ENCODE measurements around the gene SYNE1.
"Not testable (repeated sequence)": the region's sequence is repeated elsewhere in the genome, so short reads cannot be mapped to it uniquely, and the experiment has no call there.

The SYNE1 gene

GRCh38 chr6:152661776-152662175 lies 24.6 kb upstream of the SYNE1 start:
- H3K4me3 ChIP-seq, result no peak overlapping the region
- H3K9me3 ChIP-seq (replicated peaks in 1 of 11), result no peaks in the 10 kb centered on the region
- H3K9ac ChIP-seq, result no peak overlapping the region
- no peaks in the 10 kb centered on the region for H4K20me1 ChIP-seq
- H3K36me3 ChIP-seq, result no peaks in the 10 kb centered on the region
- TF ChIP-seq Cebpa-rat (IDR thresholded peaks at IDR 0.05), result no peak
- H3K4me1 ChIP-seq, result no peaks in the 10 kb centered on the region
- no peaks in the 10 kb centered on the region for H3K27me3 ChIP-seq
- no peak overlapping the region for H3K27ac ChIP-seq
- no peak overlapping the region for H3K4me2 ChIP-seq

- H3K9me3 ChIP-seq (replicated peaks in 1 of 11), result no peaks in the 10 kb centered on the region
- H3K9ac ChIP-seq, result no peak overlapping the region
- no peaks in the 10 kb centered on the region for H3K36me3 ChIP-seq
- H3K4me1 ChIP-seq, result no peaks in the 10 kb centered on the region
- TF ChIP-seq Cebpa-rat (IDR thresholded peaks at IDR 0.05), result no peak
- H4K20me1 ChIP-seq, result no peaks in the 10 kb centered on the region
- no peak overlapping the region for H3K27ac ChIP-seq
- no peak overlapping the region for H3K4me3 ChIP-seq
- H3K4me2 ChIP-seq, result no peak overlapping the region
- H3K27me3 ChIP-seq, result no peaks in the 10 kb centered on the region
These were observed 14.8 kb upstream of the SYNE1 start for GRCh38 chr6:152651986-152652385.

GRCh38 chr6:152648105-152648504 lies 10.9 kb upstream of the SYNE1 start:
- H3K9ac ChIP-seq, result no peak overlapping the region
- no peaks in the 10 kb centered on the region for H4K20me1 ChIP-seq
- H3K4me1 ChIP-seq, result no peaks in the 10 kb centered on the region
- no peak overlapping the region for H3K4me3 ChIP-seq
- H3K9me3 ChIP-seq (replicated peaks in 1 of 11), result no peaks in the 10 kb centered on the region
- H3K27me3 ChIP-seq, result no peaks in the 10 kb centered on the region
- no peak overlapping the region for H3K27ac ChIP-seq
- no peaks in the 10 kb centered on the region for H3K36me3 ChIP-seq
- no peak overlapping the region for H3K4me2 ChIP-seq
- no peak for TF ChIP-seq Cebpa-rat (IDR thresholded peaks at IDR 0.05)

- not testable (repeated sequence) for H3K4me1 ChIP-seq; H3K4me2 ChIP-seq; H4K20me1 ChIP-seq; H3K27ac ChIP-seq; H3K36me3 ChIP-seq; H3K4me3 ChIP-seq; H3K9me3 ChIP-seq (replicated peaks in 1 of 11); H3K9ac ChIP-seq; H3K27me3 ChIP-seq
These were observed 9.6 kb upstream of the SYNE1 start for GRCh38 chr6:152646732-152647131.

- no peak overlapping the region for H3K4me3 ChIP-seq
- H3K27ac ChIP-seq, result no peak overlapping the region
- no peak overlapping the region for H3K4me2 ChIP-seq
- no peaks in the 10 kb centered on the region for H3K36me3 ChIP-seq
- no peaks in the 10 kb centered on the region for H3K27me3 ChIP-seq
- no peak for TF ChIP-seq Cebpa-rat (IDR thresholded peaks at IDR 0.05)
- no peaks in the 10 kb centered on the region for H3K4me1 ChIP-seq
- H3K9me3 ChIP-seq (replicated peaks in 1 of 11), result 0 out of 22 replicates have a peak, but pooled peaks cover 0 to under 1% (median 0%) of the 10 kb centered on the region in 11 experiments
- H4K20me1 ChIP-seq, result no peaks in the 10 kb centered on the region
- no peak overlapping the region for H3K9ac ChIP-seq
These were observed 5.6 kb upstream of the SYNE1 start for GRCh38 chr6:152642578-152643375.

GRCh38 chr6:152636609-152637295 lies 410 bp downstream of the SYNE1 start:
- Histone ChIP-seq H3K4me1 (peaks cover 0 to 5% (median 0%) of the 10 kb centered on the region in 10 experiments; a peak in 4 of 20 replicates), H3K9me3 (replicated peaks in 1 of 11) (peaks cover 9 to 15% (median 12%) of the 10 kb centered on the region in 11 experiments; a peak in 18 of 22 replicates), H3K27ac (no peak overlapping the region), H3K9ac (no peak overlapping the region), H4K20me1 (no peaks in the 10 kb centered on the region), H3K36me3 (no peaks in the 10 kb centered on the region), H3K4me3 (no peak overlapping the region), H3K4me2 (no peak overlapping the region), H3K27me3 (no peaks in the 10 kb centered on the region)
- no peak for TF ChIP-seq Cebpa-rat (IDR thresholded peaks at IDR 0.05)

- Histone ChIP-seq H3K27me3 (no peaks in the 10 kb centered on the region), H3K9me3 (replicated peaks in 1 of 11) (peaks cover 9 to 15% (median 12%) of the 10 kb centered on the region in 11 experiments; a peak in 18 of 22 replicates), H3K4me1 (peaks cover 0 to 8% (median 0%) of the 10 kb centered on the region in 10 experiments; a peak in 4 of 20 replicates), H3K9ac (no peak overlapping the region), H4K20me1 (no peaks in the 10 kb centered on the region), H3K4me3 (no peak overlapping the region), H3K36me3 (no peaks in the 10 kb centered on the region), H3K27ac (no peak overlapping the region), H3K4me2 (no peak overlapping the region)
- TF ChIP-seq Cebpa-rat (IDR thresholded peaks at IDR 0.05), result no peak
These were observed 1.0 kb downstream of the SYNE1 start for GRCh38 chr6:152636021-152636608.

- no peaks in the 10 kb centered on the region for H3K36me3 ChIP-seq
- no peak overlapping the region for H3K4me3 ChIP-seq
- H3K27me3 ChIP-seq, result no peaks in the 10 kb centered on the region
- no peak overlapping the region for H3K4me2 ChIP-seq
- peaks cover 0 to 8% (median 0%) of the 10 kb centered on the region in 10 experiments; a peak in 4 of 20 replicates for H3K4me1 ChIP-seq
- no peak for TF ChIP-seq Cebpa-rat (IDR thresholded peaks at IDR 0.05)
- no peak overlapping the region for H3K9ac ChIP-seq
- peaks cover 9 to 15% (median 12%) of the 10 kb centered on the region in 11 experiments; a peak in 18 of 22 replicates for H3K9me3 ChIP-seq (replicated peaks in 1 of 11)
- H3K27ac ChIP-seq, result no peak overlapping the region
- H4K20me1 ChIP-seq, result no peaks in the 10 kb centered on the region
These were observed 2.4 kb downstream of the SYNE1 start for GRCh38 chr6:152634773-152635172.

GRCh38 chr6:152632121-152632782 lies 4.9 kb downstream of the SYNE1 start:
- no peak for TF ChIP-seq Cebpa-rat (IDR thresholded peaks at IDR 0.05)
- H3K9ac ChIP-seq, result no peak overlapping the region
- no peak overlapping the region for H3K27ac ChIP-seq
- H3K36me3 ChIP-seq, result no peaks in the 10 kb centered on the region
- H3K4me1 ChIP-seq, result peaks cover 0 to 8% (median 0%) of the 10 kb centered on the region in 10 experiments; a peak in 4 of 20 replicates
- H3K27me3 ChIP-seq, result no peaks in the 10 kb centered on the region
- H4K20me1 ChIP-seq, result no peaks in the 10 kb centered on the region
- H3K4me2 ChIP-seq, result 0 out of 22 replicates have a peak overlapping the region, but pooled peaks of 1 of the 11 experiments have one; percentile 28
- peaks cover 8 to 13% (median 10%) of the 10 kb centered on the region in 11 experiments; a peak in 18 of 22 replicates for H3K9me3 ChIP-seq (replicated peaks in 1 of 11)
- no peak overlapping the region for H3K4me3 ChIP-seq

All from BLaER1 treated with 17β-estradiol and CSF1 and Interleukin-3, amounts not matched to agents 10 nM and 100 nM (cell line).